ENCODE results near the gene KLRB1. TPM values are rescaled to one million over a fixed set of nuclear protein-coding genes. Genes with fewer than 3 reads are reported as not detected.

KLRB1 gene
- total RNA-seq, 1 experiment from 2014 or later = not detected

DNA sequence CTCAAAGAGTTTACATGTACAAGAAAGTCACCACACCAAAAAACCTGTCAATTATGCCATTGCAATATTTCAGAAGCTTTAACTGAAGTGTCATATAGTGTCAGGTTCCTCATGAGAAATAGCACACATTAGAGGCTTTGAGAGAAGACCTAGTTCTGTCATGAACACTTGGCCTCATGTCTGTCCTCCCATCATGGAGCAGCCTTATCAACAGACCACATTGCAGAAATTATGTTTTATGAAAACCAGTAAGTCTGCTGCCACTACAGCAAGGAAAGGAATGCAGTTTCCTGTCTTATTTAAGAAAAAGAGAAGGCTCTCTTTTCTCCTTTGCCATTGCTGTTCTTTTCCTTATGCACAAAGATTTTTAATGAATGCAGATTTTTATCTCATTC, 35.5 kb upstream of the KLRB1 start:
- in situ Hi-C loops (cut with HindIII; ENCODE audit: low pct_unique_long_range_greater_than_20kb, low sequenced_read_pairs) (no loop called here), intact Hi-C loops (cut with micrococcal nuclease; ENCODE audit: unreplicated experiment) (no loop called here)
- ChIA-PET CTCF (no interaction called here), POLR2A (no interaction called here)
- TF ChIP-seq CTCF (IDR thresholded peaks at IDR 0.05) (no peak), SIN3A (IDR thresholded peaks at IDR 0.05; ENCODE audit: borderline replicate concordance, insufficient read depth, low read depth, low read length) (no peak), POLR2AphosphoS5 (IDR thresholded peaks at IDR 0.05; ENCODE audit: low read depth, low read length) (no peak), TCF7L2 (IDR thresholded peaks at IDR 0.05; ENCODE audit: low read depth, low read length) (no peak)
- TF ChIP-seq, protein P1, sequence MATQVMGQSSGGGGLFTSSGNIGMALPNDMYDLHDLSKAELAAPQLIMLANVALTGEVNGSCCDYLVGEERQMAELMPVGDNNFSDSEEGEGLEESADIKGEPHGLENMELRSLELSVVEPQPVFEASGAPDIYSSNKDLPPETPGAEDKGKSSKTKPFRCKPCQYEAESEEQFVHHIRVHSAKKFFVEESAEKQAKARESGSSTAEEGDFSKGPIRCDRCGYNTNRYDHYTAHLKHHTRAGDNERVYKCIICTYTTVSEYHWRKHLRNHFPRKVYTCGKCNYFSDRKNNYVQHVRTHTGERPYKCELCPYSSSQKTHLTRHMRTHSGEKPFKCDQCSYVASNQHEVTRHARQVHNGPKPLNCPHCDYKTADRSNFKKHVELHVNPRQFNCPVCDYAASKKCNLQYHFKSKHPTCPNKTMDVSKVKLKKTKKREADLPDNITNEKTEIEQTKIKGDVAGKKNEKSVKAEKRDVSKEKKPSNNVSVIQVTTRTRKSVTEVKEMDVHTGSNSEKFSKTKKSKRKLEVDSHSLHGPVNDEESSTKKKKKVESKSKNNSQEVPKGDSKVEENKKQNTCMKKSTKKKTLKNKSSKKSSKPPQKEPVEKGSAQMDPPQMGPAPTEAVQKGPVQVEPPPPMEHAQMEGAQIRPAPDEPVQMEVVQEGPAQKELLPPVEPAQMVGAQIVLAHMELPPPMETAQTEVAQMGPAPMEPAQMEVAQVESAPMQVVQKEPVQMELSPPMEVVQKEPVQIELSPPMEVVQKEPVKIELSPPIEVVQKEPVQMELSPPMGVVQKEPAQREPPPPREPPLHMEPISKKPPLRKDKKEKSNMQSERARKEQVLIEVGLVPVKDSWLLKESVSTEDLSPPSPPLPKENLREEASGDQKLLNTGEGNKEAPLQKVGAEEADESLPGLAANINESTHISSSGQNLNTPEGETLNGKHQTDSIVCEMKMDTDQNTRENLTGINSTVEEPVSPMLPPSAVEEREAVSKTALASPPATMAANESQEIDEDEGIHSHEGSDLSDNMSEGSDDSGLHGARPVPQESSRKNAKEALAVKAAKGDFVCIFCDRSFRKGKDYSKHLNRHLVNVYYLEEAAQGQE (IDR thresholded peaks at IDR 0.05; ENCODE audit: insufficient read depth in 1 of 2, low read depth in 2 of 2, low read length in 1 of 2) = no peak
- no peak for ATAC-seq
- DNase-seq (ENCODE audit: low read depth, low spot score) = no peak
- Histone ChIP-seq H3K36me3 (ENCODE audit: control insufficient read depth, insufficient read depth, low read length) (no peaks in the 10 kb centered on the region), H3K9me3 (ENCODE audit: control insufficient read depth, insufficient read depth, low read depth, low read length) (no peaks in the 10 kb centered on the region), H3K27ac (ENCODE audit: low read length) (no peak overlapping the region), H3K4me3 (ENCODE audit: low read depth in 2 of 2, low read length in 2 of 2) (no peak overlapping the region), H3K27me3 (ENCODE audit: control insufficient read depth, insufficient read depth, low read length) (no peaks in the 10 kb centered on the region), H3K4me1 (ENCODE audit: control insufficient read depth, insufficient read depth, low read length) (peaks cover 3% of the 10 kb centered on the region; the same call in 1 of the 2 replicates)
- no TSS peak for BruUV-seq (replicated peaks)

DNA sequence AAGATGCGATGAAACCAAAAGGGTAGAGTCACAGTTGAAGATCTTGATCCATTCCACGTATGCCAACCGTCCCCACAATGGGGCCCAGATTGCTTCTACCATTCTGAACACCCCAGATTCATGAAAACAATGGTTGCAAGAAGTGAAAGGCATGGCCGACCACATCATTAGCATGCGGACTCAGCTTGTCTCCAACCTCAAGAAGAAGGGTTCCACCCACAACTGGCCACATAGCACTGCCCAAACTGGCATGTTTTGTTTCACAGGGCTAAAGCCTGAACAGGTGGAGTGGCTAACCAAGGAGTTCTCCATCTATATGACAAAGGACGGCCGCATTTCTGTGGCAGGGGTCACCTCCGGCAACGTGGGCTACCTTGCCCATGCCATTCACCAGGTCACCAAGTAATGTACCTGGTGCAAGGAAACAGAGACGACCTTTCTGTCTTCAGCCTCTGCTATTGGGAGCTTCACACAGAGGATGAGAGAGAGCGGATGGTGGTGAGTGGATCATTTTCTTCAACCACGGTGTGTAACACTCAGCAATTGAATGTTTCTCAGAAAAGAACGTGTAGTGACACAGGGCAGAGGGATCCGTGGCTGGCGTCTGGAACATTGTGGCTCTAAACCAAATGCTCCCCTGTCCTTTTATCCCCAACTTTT, 35.0 kb upstream of the KLRB1 start:
- ATAC-seq = no peak
- intact Hi-C loops (cut with micrococcal nuclease; ENCODE audit: unreplicated experiment) (no loop called here), in situ Hi-C loops (cut with HindIII; ENCODE audit: low pct_unique_long_range_greater_than_20kb, low sequenced_read_pairs) (no loop called here)
- no peak overlapping the region for H3K4me3 ChIP-seq (ENCODE audit: low read depth in 2 of 2, low read length in 2 of 2)
- BruUV-seq (replicated peaks) = no TSS peak
- no peaks in the 10 kb centered on the region for H3K9me3 ChIP-seq (ENCODE audit: control insufficient read depth, insufficient read depth, low read depth, low read length)
- H3K4me1 ChIP-seq (ENCODE audit: control insufficient read depth, insufficient read depth, low read length) = peaks cover 3% of the 10 kb centered on the region; the same call in 1 of the 2 replicates
- no peaks in the 10 kb centered on the region for H3K36me3 ChIP-seq (ENCODE audit: control insufficient read depth, insufficient read depth, low read length)
- TF ChIP-seq POLR2AphosphoS5 (IDR thresholded peaks at IDR 0.05; ENCODE audit: low read depth, low read length) (no peak), CTCF (IDR thresholded peaks at IDR 0.05) (no peak), SIN3A (IDR thresholded peaks at IDR 0.05; ENCODE audit: borderline replicate concordance, insufficient read depth, low read depth, low read length) (no peak), TCF7L2 (IDR thresholded peaks at IDR 0.05; ENCODE audit: low read depth, low read length) (no peak)
- TF ChIP-seq, protein P1 (IDR thresholded peaks at IDR 0.05; ENCODE audit: insufficient read depth in 1 of 2, low read depth in 2 of 2, low read length in 1 of 2) = no peak
- ChIA-PET CTCF (no interaction called here), POLR2A (no interaction called here)
- no peak overlapping the region for H3K27ac ChIP-seq (ENCODE audit: low read length)
- H3K27me3 ChIP-seq (ENCODE audit: control insufficient read depth, insufficient read depth, low read length) = no peaks in the 10 kb centered on the region
- DNase-seq (ENCODE audit: low read depth, low spot score) = no peak

Data from Panc1 (cell line).